Natural killer cell (primary cell): ENCODE results near the gene SELL. TPM values are rescaled to one million over a fixed set of nuclear protein-coding genes. Genes with fewer than 3 reads are reported as not detected.

Experiments
- ATAC-seq, 3 donors: fragments of 150-1000 bp in 2 of 3; fragments of 200-7000 bp in 1 of 3; cut with Tn5 transposase; 1 replicate in 1 of 3; 2 replicates in 2 of 3; pipeline ENCODE4 v1.10.0; 2021; ENCODE audit warnings: mild to moderate bottlenecking in 2 of 3, moderate library complexity in 2 of 3
- DNase-seq, 2 donors: peaks; one replicate each; pipeline versions ENCODE4 v3.0.0 to v3.0.0-alpha.2; 2013 to 2021; ENCODE audit warnings: mixed read lengths in 1 of 2
- H3K27ac ChIP-seq: one replicate; pipeline ENCODE4 v1.5.1; 2013; ENCODE audit warnings: mild to moderate bottlenecking, low read length
- H3K27me3 ChIP-seq: one replicate; pipeline ENCODE4 v1.6.1; 2013; ENCODE audit warnings: low read length; ENCODE audit not compliant: control insufficient read depth, insufficient read depth
- H3K36me3 ChIP-seq: one replicate; pipeline ENCODE4 v1.6.1; 2013; ENCODE audit warnings: low read length; ENCODE audit not compliant: control insufficient read depth, insufficient read depth
- H3K4me1 ChIP-seq: one replicate; pipeline ENCODE4 v1.6.1; 2013; ENCODE audit warnings: low read length; ENCODE audit not compliant: control insufficient read depth, insufficient read depth
- H3K4me3 ChIP-seq: one replicate; pipeline ENCODE4 v1.5.1; 2013; ENCODE audit warnings: low read length
- H3K9me3 ChIP-seq: one replicate; pipeline ENCODE4 v1.6.1; 2013; ENCODE audit warnings: low read length; ENCODE audit not compliant: control insufficient read depth, insufficient read depth
- H3K27ac Mint-ChIP-seq, 2 donors: one replicate each; pipeline ENCODE4 v1.8.0; 2022; ENCODE audit warnings: mild to moderate bottlenecking in 2 of 2, mixed read lengths in 2 of 2, moderate library complexity in 1 of 2
- H3K27me3 Mint-ChIP-seq, 2 donors: one replicate each; pipeline ENCODE4 v1.8.0; 2022; ENCODE audit warnings: low read depth in 2 of 2, mixed read lengths in 2 of 2
- H3K36me3 Mint-ChIP-seq: one replicate; pipeline ENCODE4 v1.8.0; 2022; ENCODE audit warnings: mixed read lengths
- H3K4me1 Mint-ChIP-seq, 2 donors: one replicate each; pipeline ENCODE4 v1.8.0; 2022; ENCODE audit warnings: mixed read lengths in 2 of 2
- H3K4me3 Mint-ChIP-seq: one replicate; pipeline ENCODE4 v1.8.0; 2022; ENCODE audit warnings: mild to moderate bottlenecking, moderate library complexity, mixed read lengths
- H3K9me3 Mint-ChIP-seq, 2 donors: one replicate each; pipeline ENCODE4 v1.8.0; 2022; ENCODE audit warnings: mixed read lengths in 2 of 2
- CTCF ChIP-seq: fragments of 200-600 bp; IDR thresholded peaks from one replicate; pipeline ENCODE4 v1.8.0; 2022; ENCODE audit warnings: antibody characterized with exemption
- WGBS: methylation state at CpG from one replicate; pipeline ENCODE4 v1.1.7; 2013; ENCODE audit warnings: missing lambda C conversion rate; ENCODE audit not compliant: insufficient coverage; 5-methylcytosine and 5-hydroxymethylcytosine counted together
- intact Hi-C: fragments of 100-400 bp; cut with micrococcal nuclease; formaldehyde crosslinking; loops from one replicate; pipeline ENCODE4 v1.14.2; 2022
- total RNA-seq, 4 donors: library from RNA; stranded (reverse); fragments of 120-200 nt in 1 of 4; gene quantifications; one replicate each; pipeline versions ENCODE4 v1.2.3 to v1.2.4, GENCODE V29; 2013 to 2022

Gene SELL
- total RNA-seq, 3 donors from 2014 or later (not counting 1 experiment from before 2014, with no cell fraction given): 149 to 190 (median 165) TPM

- WGBS: 100% methylated on average over 1 of the region's 2 CpGs
- intact Hi-C loops: no loop called here
- peaks cover 78 to 81% of the 10 kb centered on the region in 2 donors for H3K4me1 Mint-ChIP-seq
- DNase-seq: no peak
- Histone ChIP-seq H3K27ac (no peak overlapping the region), H3K9me3 (no peaks in the 10 kb centered on the region), H3K4me3 (no peak overlapping the region), H3K27me3 (no peaks in the 10 kb centered on the region), H3K4me1 (peaks cover 32% of the 10 kb centered on the region), H3K36me3 (peaks cover 74% of the 10 kb centered on the region)
- peaks cover 50% of the 10 kb centered on the region for H3K36me3 Mint-ChIP-seq
- peak overlapping the region; percentile 50 to 84 for H3K27ac Mint-ChIP-seq
- peak overlapping the region; percentile 43 for H3K4me3 Mint-ChIP-seq
- ATAC-seq: no peak
- TF ChIP-seq CTCF: no peak
- H3K27me3 Mint-ChIP-seq: no peaks in the 10 kb centered on the region
- no peaks in the 10 kb centered on the region for H3K9me3 Mint-ChIP-seq
Measured at GRCh38 chr1:169704797-169705196, 6.6 kb downstream of the SELL start.

GRCh38 chr1:169701261-169702005 lies 10.0 kb downstream of the SELL start:
- H3K27ac ChIP-seq: peak overlapping the region; percentile 44
- Mint-ChIP-seq H3K4me3 (peak overlapping the region; percentile 66), H3K27me3 (no peaks in the 10 kb centered on the region), H3K4me1 (peaks cover 79 to 82% of the 10 kb centered on the region in 2 donors), H3K9me3 (no peaks in the 10 kb centered on the region), H3K27ac (peak overlapping the region; percentile 50 to 84), H3K36me3 (peaks cover 35% of the 10 kb centered on the region)
- no peaks in the 10 kb centered on the region for H3K27me3 ChIP-seq
- intact Hi-C loops: no loop called here
- H3K4me1 ChIP-seq: peaks cover 53% of the 10 kb centered on the region
- H3K4me3 ChIP-seq: no peak overlapping the region
- peaks cover 77% of the 10 kb centered on the region for H3K36me3 ChIP-seq
- ATAC-seq: peak in 2 of 3 donors; percentile 37 to 41
- TF ChIP-seq CTCF: no peak
- H3K9me3 ChIP-seq: no peaks in the 10 kb centered on the region
- peak in 1 of 2 donors; percentile 61 for DNase-seq
- 64% methylated on average over 2 of the region's 2 CpGs for WGBS

GRCh38 chr1:169699707-169700106 lies 11.7 kb downstream of the SELL start:
- DNase-seq: peak in 1 of 2 donors; percentile 46

More at GRCh38 chr1:169699707-169700106, 11.7 kb downstream of the SELL start:
- Mint-ChIP-seq H3K27me3 (no peaks in the 10 kb centered on the region), H3K27ac (peak overlapping the region; percentile 75 to 89), H3K9me3 (no peaks in the 10 kb centered on the region), H3K4me1 (peaks cover 79 to 82% of the 10 kb centered on the region in 2 donors), H3K36me3 (peaks cover 19% of the 10 kb centered on the region), H3K4me3 (peak overlapping the region; percentile 42)
- H3K4me3 ChIP-seq: no peak overlapping the region
- no peak for TF ChIP-seq CTCF
- peaks cover 74% of the 10 kb centered on the region for H3K36me3 ChIP-seq
- WGBS: no CpG with 5 or more reads among the region's 3 CpGs
- intact Hi-C loops: loop anchor here (10.0 kb wide), 1 partner anchor 1175 kb away; no protein-coding TSS in a partner anchor
- ATAC-seq: no peak
- H3K9me3 ChIP-seq: no peaks in the 10 kb centered on the region
- H3K27ac ChIP-seq: no peak overlapping the region
- no peaks in the 10 kb centered on the region for H3K27me3 ChIP-seq
- H3K4me1 ChIP-seq: peaks cover 64% of the 10 kb centered on the region
